ENCODE results near the gene RBM4B. TPM values are rescaled to one million over a fixed set of nuclear protein-coding genes. Genes with fewer than 3 reads are reported as not detected.
A peak's percentile ranks its signal among the peaks of the same experiment; 100 is the strongest.

Gene RBM4B
- total RNA-seq, 1 experiment from 2014 or later = 33.6 TPM

DNA sequence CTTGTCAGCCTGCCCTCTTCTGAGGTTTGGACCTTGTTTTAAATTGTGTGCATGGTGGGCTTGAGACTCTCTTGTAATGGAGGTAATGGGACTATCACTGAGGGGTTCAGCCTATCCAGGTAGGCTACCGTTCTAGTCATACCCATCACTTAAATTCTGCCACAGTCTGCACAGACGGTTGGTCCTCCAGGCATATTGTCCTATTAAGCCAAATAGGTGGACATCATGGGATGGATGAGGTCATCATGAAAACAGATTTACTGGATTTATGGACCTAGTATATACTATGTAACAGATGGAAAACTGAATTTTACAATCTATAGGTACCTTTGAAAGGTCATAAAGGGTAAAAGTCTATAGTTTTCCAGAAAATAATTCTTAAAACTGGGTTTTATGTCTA, 48.3 kb downstream of the RBM4B start:
- Histone ChIP-seq H3K27ac (ENCODE audit: low read length) (no peak overlapping the region), H3K36me3 (ENCODE audit: control insufficient read depth, insufficient read depth, low read length) (peaks cover 35% of the 10 kb centered on the region), H3K27me3 (ENCODE audit: control insufficient read depth, insufficient read depth, low read length) (no peaks in the 10 kb centered on the region), H3K9me3 (ENCODE audit: control insufficient read depth, insufficient read depth, low read depth, low read length) (no peaks in the 10 kb centered on the region), H3K4me1 (ENCODE audit: control insufficient read depth, insufficient read depth, low read length) (no peaks in the 10 kb centered on the region), H3K4me3 (ENCODE audit: low read depth in 2 of 2, low read length in 2 of 2) (no peak overlapping the region)
- POLR2A ChIA-PET = interaction anchor here (0.6 to 0.7 kb wide), 2 partner anchors 12 to 18 kb away, joined by 4 to 5 read pairs; no protein-coding TSS in a partner anchor
- intact Hi-C loops (cut with micrococcal nuclease; ENCODE audit: unreplicated experiment) = no loop called here
- ATAC-seq = no peak
- in situ Hi-C loops (cut with HindIII; ENCODE audit: low pct_unique_long_range_greater_than_20kb, low sequenced_read_pairs) = no loop called here
- CTCF ChIA-PET = no interaction called here
- no peak for TF ChIP-seq SIN3A (IDR thresholded peaks at IDR 0.05; ENCODE audit: borderline replicate concordance, insufficient read depth, low read depth, low read length)
- no peak for TF ChIP-seq REST (IDR thresholded peaks at IDR 0.05; ENCODE audit: insufficient read depth in 1 of 2, low read depth in 2 of 2, low read length in 1 of 2)
- no peak for TF ChIP-seq POLR2AphosphoS5 (IDR thresholded peaks at IDR 0.05; ENCODE audit: low read depth, low read length)
- TF ChIP-seq, protein P1, sequence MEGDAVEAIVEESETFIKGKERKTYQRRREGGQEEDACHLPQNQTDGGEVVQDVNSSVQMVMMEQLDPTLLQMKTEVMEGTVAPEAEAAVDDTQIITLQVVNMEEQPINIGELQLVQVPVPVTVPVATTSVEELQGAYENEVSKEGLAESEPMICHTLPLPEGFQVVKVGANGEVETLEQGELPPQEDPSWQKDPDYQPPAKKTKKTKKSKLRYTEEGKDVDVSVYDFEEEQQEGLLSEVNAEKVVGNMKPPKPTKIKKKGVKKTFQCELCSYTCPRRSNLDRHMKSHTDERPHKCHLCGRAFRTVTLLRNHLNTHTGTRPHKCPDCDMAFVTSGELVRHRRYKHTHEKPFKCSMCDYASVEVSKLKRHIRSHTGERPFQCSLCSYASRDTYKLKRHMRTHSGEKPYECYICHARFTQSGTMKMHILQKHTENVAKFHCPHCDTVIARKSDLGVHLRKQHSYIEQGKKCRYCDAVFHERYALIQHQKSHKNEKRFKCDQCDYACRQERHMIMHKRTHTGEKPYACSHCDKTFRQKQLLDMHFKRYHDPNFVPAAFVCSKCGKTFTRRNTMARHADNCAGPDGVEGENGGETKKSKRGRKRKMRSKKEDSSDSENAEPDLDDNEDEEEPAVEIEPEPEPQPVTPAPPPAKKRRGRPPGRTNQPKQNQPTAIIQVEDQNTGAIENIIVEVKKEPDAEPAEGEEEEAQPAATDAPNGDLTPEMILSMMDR (IDR thresholded peaks at IDR 0.05) = no peak
- no peak for TF ChIP-seq TCF7L2 (IDR thresholded peaks at IDR 0.05; ENCODE audit: low read depth, low read length)
- no peak for DNase-seq (ENCODE audit: low read depth, low spot score)
- no TSS peak for BruUV-seq (replicated peaks)

DNA sequence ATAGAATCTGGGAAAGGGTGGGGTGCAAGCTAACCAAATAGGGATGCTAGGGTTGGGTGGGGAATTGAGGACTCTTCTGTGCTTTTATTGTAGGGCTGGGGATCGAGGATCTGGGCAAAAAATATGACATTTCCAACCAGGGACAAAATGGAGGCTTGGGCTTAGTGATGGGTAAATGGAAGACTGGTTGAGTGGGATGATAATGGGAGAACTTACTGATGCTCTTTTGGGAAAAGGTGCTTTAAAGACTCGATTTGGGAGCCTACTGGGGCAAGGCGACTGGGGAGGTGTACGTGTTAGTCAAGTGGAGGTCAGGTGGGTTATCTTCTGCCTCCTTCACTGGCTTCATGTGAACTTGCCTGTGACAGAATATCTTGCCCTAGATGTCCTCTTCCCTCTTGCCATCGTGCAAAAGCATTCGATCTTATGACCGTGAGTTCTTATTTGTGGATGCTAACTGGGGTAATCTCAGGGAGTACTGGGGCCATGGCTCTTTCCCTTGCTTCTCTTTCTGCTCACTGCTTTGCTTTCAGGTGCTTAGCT, 49.6 kb downstream of the RBM4B start:
- TF ChIP-seq TCF7L2 (IDR thresholded peaks at IDR 0.05; ENCODE audit: low read depth, low read length) (no peak), SIN3A (IDR thresholded peaks at IDR 0.05; ENCODE audit: borderline replicate concordance, insufficient read depth, low read depth, low read length) (no peak), REST (IDR thresholded peaks at IDR 0.05; ENCODE audit: insufficient read depth in 1 of 2, low read depth in 2 of 2, low read length in 1 of 2) (no peak), POLR2AphosphoS5 (IDR thresholded peaks at IDR 0.05; ENCODE audit: low read depth, low read length) (no peak)
- TF ChIP-seq, protein P1 (IDR thresholded peaks at IDR 0.05) = no peak
- TSS peak; percentile 12 for BruUV-seq (replicated peaks)
- in situ Hi-C loops (cut with HindIII; ENCODE audit: low pct_unique_long_range_greater_than_20kb, low sequenced_read_pairs) (no loop called here), intact Hi-C loops (cut with micrococcal nuclease; ENCODE audit: unreplicated experiment) (no loop called here)
- no peak overlapping the region for H3K27ac ChIP-seq (ENCODE audit: low read length)
- H3K27me3 ChIP-seq (ENCODE audit: control insufficient read depth, insufficient read depth, low read length) = no peaks in the 10 kb centered on the region
- peaks cover 46% of the 10 kb centered on the region for H3K36me3 ChIP-seq (ENCODE audit: control insufficient read depth, insufficient read depth, low read length)
- ChIA-PET POLR2A (no interaction called here), CTCF (no interaction called here)
- peaks cover 2% of the 10 kb centered on the region; the same call in 1 of the 2 replicates for H3K4me1 ChIP-seq (ENCODE audit: control insufficient read depth, insufficient read depth, low read length)
- H3K4me3 ChIP-seq (ENCODE audit: low read depth in 2 of 2, low read length in 2 of 2) = no peak overlapping the region
- DNase-seq (ENCODE audit: low read depth, low spot score) (no peak), ATAC-seq (no peak)
- no peaks in the 10 kb centered on the region for H3K9me3 ChIP-seq (ENCODE audit: control insufficient read depth, insufficient read depth, low read depth, low read length)
